Memory B cell (primary cell): ENCODE measurements around the gene DCLRE1A.
"Not testable (repeated sequence)": the region's sequence is repeated elsewhere in the genome, so short reads cannot be mapped to it uniquely, and the experiment has no call there.

Experiments
- ATAC-seq: fragments of 150-1000 bp; cut with Tn5 transposase; 2 replicates; pipeline ENCODE4 v1.10.0; 2021; ENCODE audit warnings: low read depth, mild to moderate bottlenecking, moderate library complexity
- DNase-seq, 2 donors: peaks; one replicate each; pipeline ENCODE4 v3.0.0; 2022; ENCODE audit warnings: low spot score in 2 of 2
- H3K27ac Mint-ChIP-seq: one replicate; pipeline ENCODE4 v1.8.0; 2022; ENCODE audit warnings: mild to moderate bottlenecking, moderate library complexity, mixed read lengths
- H3K27me3 Mint-ChIP-seq: one replicate; pipeline ENCODE4 v1.8.0; 2022; ENCODE audit warnings: mixed read lengths
- H3K36me3 Mint-ChIP-seq: one replicate; pipeline ENCODE4 v1.8.0; 2022; ENCODE audit warnings: mild to moderate bottlenecking, mixed read lengths
- H3K4me1 Mint-ChIP-seq: one replicate; pipeline ENCODE4 v1.8.0; 2022; ENCODE audit warnings: mixed read lengths
- H3K4me3 Mint-ChIP-seq: one replicate; pipeline ENCODE4 v1.8.0; 2022; ENCODE audit warnings: mild to moderate bottlenecking, moderate library complexity, mixed read lengths
- H3K9me3 Mint-ChIP-seq: one replicate; pipeline ENCODE4 v1.8.0; 2022; ENCODE audit warnings: mixed read lengths

The DCLRE1A gene

GRCh38 chr10:113849140-113849803, 4.6 kb downstream of the DCLRE1A start:
- H3K27ac Mint-ChIP-seq, result no peak overlapping the region
- H3K36me3 Mint-ChIP-seq, result peaks cover 1% of the 10 kb centered on the region
- H3K27me3 Mint-ChIP-seq, result no peaks in the 10 kb centered on the region
- ATAC-seq (no peak), DNase-seq (no peak)
- H3K4me1 Mint-ChIP-seq, result peaks cover 11% of the 10 kb centered on the region
- H3K9me3 Mint-ChIP-seq, result no peaks in the 10 kb centered on the region
- H3K4me3 Mint-ChIP-seq, result no peak overlapping the region

GRCh38 chr10:113846036-113846435, 7.8 kb downstream of the DCLRE1A start:
- no peak for DNase-seq
- no peak overlapping the region for H3K4me3 Mint-ChIP-seq

GRCh38 chr10:113843972-113844485, 9.9 kb downstream of the DCLRE1A start:
- peaks cover 11% of the 10 kb centered on the region for H3K4me1 Mint-ChIP-seq
- DNase-seq, result no peak
- no peaks in the 10 kb centered on the region for H3K27me3 Mint-ChIP-seq
- H3K4me3 Mint-ChIP-seq, result no peak overlapping the region
- no peak overlapping the region for H3K27ac Mint-ChIP-seq
- no peaks in the 10 kb centered on the region for H3K9me3 Mint-ChIP-seq
- no peak for ATAC-seq
- peaks cover 7% of the 10 kb centered on the region for H3K36me3 Mint-ChIP-seq

More at GRCh38 chr10:113846036-113846435, 7.8 kb downstream of the DCLRE1A start:
- Mint-ChIP-seq H3K4me1 (peaks cover 11% of the 10 kb centered on the region), H3K9me3 (no peaks in the 10 kb centered on the region), H3K36me3 (peaks cover 1% of the 10 kb centered on the region), H3K27me3 (no peaks in the 10 kb centered on the region), H3K27ac (no peak overlapping the region)
- ATAC-seq, result no peak

GRCh38 chr10:113842171-113842570, 11.7 kb downstream of the DCLRE1A start:
- DNase-seq, result no peak
- Mint-ChIP-seq H3K36me3 (peaks cover 7% of the 10 kb centered on the region), H3K4me3 (no peak overlapping the region), H3K27ac (no peak overlapping the region), H3K27me3 (no peaks in the 10 kb centered on the region), H3K9me3 (no peaks in the 10 kb centered on the region), H3K4me1 (peaks cover 6% of the 10 kb centered on the region)
- no peak for ATAC-seq

GRCh38 chr10:113828567-113828966, 25.3 kb downstream of the DCLRE1A start:
- H3K9me3 Mint-ChIP-seq, H3K36me3 Mint-ChIP-seq, H3K4me1 Mint-ChIP-seq, H3K4me3 Mint-ChIP-seq, H3K27me3 Mint-ChIP-seq: not testable (repeated sequence)
- DNase-seq (peak in 1 of 2 donors; percentile 1), ATAC-seq (peak; percentile 70)
- peak overlapping the region; percentile 61 for H3K27ac Mint-ChIP-seq

- no peak for ATAC-seq
- DNase-seq, result no peak
- Mint-ChIP-seq H3K27me3 (peaks cover 8% of the 10 kb centered on the region), H3K27ac (no peak overlapping the region), H3K9me3 (peaks cover 8% of the 10 kb centered on the region), H3K4me1 (no peaks in the 10 kb centered on the region), H3K4me3 (no peak overlapping the region), H3K36me3 (peaks cover 2% of the 10 kb centered on the region)
Measured at GRCh38 chr10:113825791-113826190, 28.1 kb downstream of the DCLRE1A start.

- Mint-ChIP-seq H3K4me3 (no peak overlapping the region), H3K4me1 (no peaks in the 10 kb centered on the region), H3K27ac (no peak overlapping the region), H3K27me3 (peaks cover 8% of the 10 kb centered on the region), H3K36me3 (no peaks in the 10 kb centered on the region), H3K9me3 (peaks cover 4% of the 10 kb centered on the region)
- DNase-seq, result no peak
- no peak for ATAC-seq
Measured at GRCh38 chr10:113823389-113823788, 30.5 kb downstream of the DCLRE1A start.

GRCh38 chr10:113822174-113822573, 31.7 kb downstream of the DCLRE1A start:
- Mint-ChIP-seq H3K27ac (no peak overlapping the region), H3K4me1 (no peaks in the 10 kb centered on the region), H3K36me3 (no peaks in the 10 kb centered on the region), H3K27me3 (peaks cover 8% of the 10 kb centered on the region), H3K4me3 (no peak overlapping the region), H3K9me3 (peaks cover 4% of the 10 kb centered on the region)
- DNase-seq (no peak), ATAC-seq (no peak)

- H3K9me3 Mint-ChIP-seq, H3K27me3 Mint-ChIP-seq, ATAC-seq: not testable (repeated sequence)
Measured at GRCh38 chr10:113821306-113821705, 32.6 kb downstream of the DCLRE1A start.

GRCh38 chr10:113820507-113820906, 33.4 kb downstream of the DCLRE1A start:
- no peaks in the 10 kb centered on the region for H3K4me1 Mint-ChIP-seq
- ATAC-seq, result no peak
- no peaks in the 10 kb centered on the region for H3K36me3 Mint-ChIP-seq
- H3K4me3 Mint-ChIP-seq, result no peak overlapping the region
- no peak overlapping the region for H3K27ac Mint-ChIP-seq
- H3K9me3 Mint-ChIP-seq, result no peaks in the 10 kb centered on the region
- peaks cover 8% of the 10 kb centered on the region for H3K27me3 Mint-ChIP-seq
- DNase-seq, result no peak

More at GRCh38 chr10:113821306-113821705, 32.6 kb downstream of the DCLRE1A start:
- H3K27ac Mint-ChIP-seq, H3K4me1 Mint-ChIP-seq, H3K4me3 Mint-ChIP-seq, DNase-seq, H3K36me3 Mint-ChIP-seq: not testable (repeated sequence)

- ATAC-seq (no peak), DNase-seq (no peak)
- H3K36me3 Mint-ChIP-seq, result no peaks in the 10 kb centered on the region
- no peak overlapping the region for H3K27ac Mint-ChIP-seq
- no peaks in the 10 kb centered on the region for H3K9me3 Mint-ChIP-seq
- H3K27me3 Mint-ChIP-seq, result peaks cover 8% of the 10 kb centered on the region
- no peaks in the 10 kb centered on the region for H3K4me1 Mint-ChIP-seq
- H3K4me3 Mint-ChIP-seq, result no peak overlapping the region
Measured at GRCh38 chr10:113819989-113820388, 33.9 kb downstream of the DCLRE1A start.

- not testable (repeated sequence) for H3K4me3 Mint-ChIP-seq
Measured at GRCh38 chr10:113814700-113815099, 39.2 kb downstream of the DCLRE1A start.

GRCh38 chr10:113808168-113808567, 45.7 kb downstream of the DCLRE1A start:
- no peak overlapping the region for H3K27ac Mint-ChIP-seq
- peaks cover 4% of the 10 kb centered on the region for H3K4me1 Mint-ChIP-seq
- H3K36me3 Mint-ChIP-seq, result no peaks in the 10 kb centered on the region
- no peak for DNase-seq
- no peak for ATAC-seq
- no peaks in the 10 kb centered on the region for H3K9me3 Mint-ChIP-seq
- H3K27me3 Mint-ChIP-seq, result peaks cover 9% of the 10 kb centered on the region
- H3K4me3 Mint-ChIP-seq, result no peak overlapping the region

More at GRCh38 chr10:113814700-113815099, 39.2 kb downstream of the DCLRE1A start:
- not testable (repeated sequence) for ATAC-seq, H3K9me3 Mint-ChIP-seq, H3K27ac Mint-ChIP-seq, H3K4me1 Mint-ChIP-seq, H3K27me3 Mint-ChIP-seq, DNase-seq, H3K36me3 Mint-ChIP-seq

GRCh38 chr10:113806503-113806902, 47.4 kb downstream of the DCLRE1A start:
- Mint-ChIP-seq H3K4me3 (no peak overlapping the region), H3K36me3 (no peaks in the 10 kb centered on the region), H3K9me3 (no peaks in the 10 kb centered on the region), H3K27ac (no peak overlapping the region), H3K27me3 (peaks cover 9% of the 10 kb centered on the region), H3K4me1 (peaks cover 12% of the 10 kb centered on the region)
- no peak for ATAC-seq
- no peak for DNase-seq

- peaks cover 3% of the 10 kb centered on the region for H3K27me3 Mint-ChIP-seq
- no peaks in the 10 kb centered on the region for H3K9me3 Mint-ChIP-seq
- ATAC-seq, result peak; percentile 63
- H3K27ac Mint-ChIP-seq, result no peak overlapping the region
- H3K4me1 Mint-ChIP-seq, result peaks cover 15% of the 10 kb centered on the region
- H3K36me3 Mint-ChIP-seq, result no peaks in the 10 kb centered on the region
- H3K4me3 Mint-ChIP-seq, result no peak overlapping the region
- DNase-seq, result no peak
Measured at GRCh38 chr10:113802997-113803396, 50.9 kb downstream of the DCLRE1A start.
